OCI-LY3 (cell line): ENCODE data around the gene ATG2A.

Experiments used
- H2AFZ ChIP-seq: fragments of 200-600, 300-600 bp; shearing (Covaris generic); 2 replicates; pipeline ENCODE4 v1.6.0; 2014; ENCODE audit warnings: antibody characterized with exemption, low read depth, low read length
- H3K27ac ChIP-seq: fragments of 200-600, 300-600 bp; sonication (generic); 2 replicates; pipeline ENCODE4 v1.5.1; 2014; ENCODE audit warnings: mild to moderate bottlenecking, low read length, moderate library complexity, mixed read lengths
- H3K27me3 ChIP-seq: fragments of 200-600, 300-600 bp; sonication (generic); 2 replicates; pipeline ENCODE4 v1.6.1; 2014; ENCODE audit warnings: low read depth, low read length, mixed read lengths
- H3K36me3 ChIP-seq: fragments of 200-600, 300-600 bp; sonication (generic); replicated peaks from 2 replicates; pipeline ENCODE3; 2014; ENCODE audit warnings: low read depth, low read length, mixed read lengths
- H3K4me1 ChIP-seq: fragments of 300-600, 200-600 bp; sonication (generic); 2 replicates; pipeline ENCODE4 v1.6.1; 2014; ENCODE audit warnings: low read length, mixed read lengths
- H3K4me2 ChIP-seq: fragments of 200-600, 300-600 bp; sonication (generic); 2 replicates; pipeline ENCODE4 v1.6.1; 2014; ENCODE audit warnings: low read length, mixed read lengths
- H3K4me3 ChIP-seq: fragments of 300-600, 200-600 bp; sonication (generic); 2 replicates; pipeline ENCODE4 v1.5.1; 2014; ENCODE audit warnings: antibody characterized with exemption, mild to moderate bottlenecking, low read length, moderate library complexity
- H3K79me2 ChIP-seq: fragments of 300-600, 200-600 bp; shearing (Covaris generic); 2 replicates; pipeline ENCODE4 v1.6.1; 2014; ENCODE audit warnings: mild to moderate bottlenecking, low read length, mixed read lengths
- H3K9ac ChIP-seq: fragments of 300-600, 200-600 bp; shearing (Covaris generic); 2 replicates; pipeline ENCODE4 v1.6.0; 2014; ENCODE audit warnings: mild to moderate bottlenecking, low read length, moderate library complexity
- H3K9me3 ChIP-seq: fragments of 200-600, 300-600 bp; shearing (Covaris generic); 2 replicates; pipeline ENCODE4 v1.6.1; 2014; ENCODE audit warnings: low read length, mixed read lengths; ENCODE audit not compliant: insufficient read depth
- H4K20me1 ChIP-seq: fragments of 200-600, 300-600 bp; sonication (generic); 2 replicates; pipeline ENCODE4 v1.6.1; 2016; ENCODE audit warnings: low read length, mixed read lengths; ENCODE audit not compliant: insufficient read depth
- EZH2phosphoT487 ChIP-seq: fragments of 200-600 bp; shearing (Covaris generic); IDR thresholded peaks from 2 replicates; pipeline ENCODE4 v1.6.1; 2018; ENCODE audit warnings: antibody characterized with exemption, mixed run types, low read depth
- TF ChIP-seq, protein P1 (sequence below): fragments of 200-600, 300-600 bp; sonication (generic); IDR thresholded peaks from 2 replicates; pipeline ENCODE4 v1.5.1; 2014; ENCODE audit warnings: antibody characterized with exemption, low read length, low read depth

The ATG2A gene

DNA sequence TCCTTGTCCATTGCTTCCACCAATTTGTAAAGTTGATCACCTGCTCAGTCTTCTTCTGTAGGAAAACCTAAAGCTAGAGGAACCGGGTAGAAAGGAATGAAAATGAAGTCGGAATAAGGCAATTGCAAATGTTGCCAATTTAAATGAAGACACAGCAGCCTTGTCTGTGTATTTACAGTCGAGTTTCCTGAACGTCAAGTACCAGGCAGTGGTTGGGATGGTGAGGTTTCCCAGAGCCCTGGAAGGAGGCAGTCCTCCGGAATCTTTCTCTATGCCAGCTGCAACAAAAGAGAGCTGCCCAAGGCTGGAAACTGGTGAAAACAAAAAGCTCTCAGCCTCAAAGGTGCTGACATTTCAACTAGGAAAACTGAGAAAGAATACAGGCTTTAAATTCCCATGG, 37.2 kb upstream of the ATG2A start:
- Histone ChIP-seq H3K9ac (no peak overlapping the region), H3K27ac (no peak overlapping the region), H3K4me1 (no peaks in the 10 kb centered on the region), H3K9me3 (no peaks in the 10 kb centered on the region), H3K27me3 (peaks cover 32% of the 10 kb centered on the region), H2AFZ (no peak overlapping the region), H4K20me1 (no peaks in the 10 kb centered on the region), H3K36me3 (no peaks in the 10 kb centered on the region), H3K4me2 (no peak overlapping the region), H3K4me3 (no peak overlapping the region), H3K79me2 (no peaks in the 10 kb centered on the region)
- no peak for TF ChIP-seq EZH2phosphoT487
- TF ChIP-seq, protein P1, sequence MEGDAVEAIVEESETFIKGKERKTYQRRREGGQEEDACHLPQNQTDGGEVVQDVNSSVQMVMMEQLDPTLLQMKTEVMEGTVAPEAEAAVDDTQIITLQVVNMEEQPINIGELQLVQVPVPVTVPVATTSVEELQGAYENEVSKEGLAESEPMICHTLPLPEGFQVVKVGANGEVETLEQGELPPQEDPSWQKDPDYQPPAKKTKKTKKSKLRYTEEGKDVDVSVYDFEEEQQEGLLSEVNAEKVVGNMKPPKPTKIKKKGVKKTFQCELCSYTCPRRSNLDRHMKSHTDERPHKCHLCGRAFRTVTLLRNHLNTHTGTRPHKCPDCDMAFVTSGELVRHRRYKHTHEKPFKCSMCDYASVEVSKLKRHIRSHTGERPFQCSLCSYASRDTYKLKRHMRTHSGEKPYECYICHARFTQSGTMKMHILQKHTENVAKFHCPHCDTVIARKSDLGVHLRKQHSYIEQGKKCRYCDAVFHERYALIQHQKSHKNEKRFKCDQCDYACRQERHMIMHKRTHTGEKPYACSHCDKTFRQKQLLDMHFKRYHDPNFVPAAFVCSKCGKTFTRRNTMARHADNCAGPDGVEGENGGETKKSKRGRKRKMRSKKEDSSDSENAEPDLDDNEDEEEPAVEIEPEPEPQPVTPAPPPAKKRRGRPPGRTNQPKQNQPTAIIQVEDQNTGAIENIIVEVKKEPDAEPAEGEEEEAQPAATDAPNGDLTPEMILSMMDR = no peak

DNA sequence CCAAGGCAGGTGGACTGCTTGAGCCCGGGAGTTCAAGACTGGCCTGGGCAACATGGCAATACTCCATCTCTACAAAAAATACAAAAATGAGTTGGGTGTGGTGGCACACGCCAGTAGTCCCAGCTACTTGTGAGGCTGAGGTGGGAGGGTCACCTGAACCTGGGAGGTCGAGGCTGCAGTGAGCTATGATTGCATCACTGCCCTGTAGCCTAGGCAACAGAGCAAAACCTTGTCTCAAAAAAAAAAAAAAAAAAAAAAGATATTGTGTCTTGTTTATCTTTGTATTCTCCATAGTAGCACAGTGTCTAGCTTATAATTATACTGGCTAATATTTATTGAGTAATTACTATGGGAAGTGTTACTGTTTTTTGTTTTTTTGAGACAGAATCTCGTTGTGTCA, 34.5 kb upstream of the ATG2A start:
- no peaks in the 10 kb centered on the region for H3K4me1 ChIP-seq
- peaks cover 34% of the 10 kb centered on the region for H3K27me3 ChIP-seq
- H3K79me2 ChIP-seq = no peaks in the 10 kb centered on the region
- H3K9ac ChIP-seq = no peak overlapping the region
- no peak overlapping the region for H3K4me3 ChIP-seq
- no peaks in the 10 kb centered on the region for H4K20me1 ChIP-seq
- H3K4me2 ChIP-seq = no peak overlapping the region
- H3K27ac ChIP-seq = no peak overlapping the region
- H3K9me3 ChIP-seq = no peaks in the 10 kb centered on the region
- H2AFZ ChIP-seq = no peak overlapping the region
- H3K36me3 ChIP-seq = no peaks in the 10 kb centered on the region
- no peak for TF ChIP-seq EZH2phosphoT487
- TF ChIP-seq, protein P1 = no peak

DNA sequence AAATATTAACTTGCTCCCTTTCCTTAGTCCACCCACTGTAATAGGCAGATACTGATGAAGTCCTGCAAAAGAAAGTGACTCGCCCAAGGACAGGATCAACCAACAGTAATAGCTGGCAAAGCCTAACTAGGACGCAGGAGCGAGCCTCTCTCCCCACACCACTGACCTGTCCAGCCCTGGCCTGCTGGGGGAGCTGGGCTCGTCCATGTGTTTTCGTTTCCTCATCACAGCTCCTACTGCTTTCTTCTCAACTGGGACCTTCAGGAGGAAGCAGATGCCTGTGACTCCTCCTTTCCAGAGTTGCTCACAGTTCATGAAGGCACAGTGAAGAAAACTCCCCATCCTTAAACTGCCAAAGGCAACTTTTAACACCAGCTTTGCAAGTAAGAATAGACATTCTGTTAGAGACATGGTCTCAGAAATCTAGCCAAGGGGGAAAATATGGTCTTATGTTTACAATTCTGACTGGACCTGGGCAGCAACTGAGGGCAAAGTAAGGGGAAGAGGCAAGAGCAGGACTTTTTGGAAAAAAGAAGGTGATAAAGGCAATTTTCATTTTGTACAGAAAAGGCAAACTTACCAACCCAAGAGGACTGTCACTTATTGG, 30.3 kb upstream of the ATG2A start:
- Histone ChIP-seq H3K79me2 (no peaks in the 10 kb centered on the region), H3K9me3 (no peaks in the 10 kb centered on the region), H2AFZ (no peak overlapping the region), H3K36me3 (no peaks in the 10 kb centered on the region), H3K27me3 (peaks cover 33% of the 10 kb centered on the region), H3K27ac (no peak overlapping the region), H3K4me3 (no peak overlapping the region), H3K9ac (no peak overlapping the region), H4K20me1 (no peaks in the 10 kb centered on the region), H3K4me2 (no peak overlapping the region), H3K4me1 (no peaks in the 10 kb centered on the region)
- TF ChIP-seq EZH2phosphoT487 = no peak
- TF ChIP-seq, protein P1 = no peak

DNA sequence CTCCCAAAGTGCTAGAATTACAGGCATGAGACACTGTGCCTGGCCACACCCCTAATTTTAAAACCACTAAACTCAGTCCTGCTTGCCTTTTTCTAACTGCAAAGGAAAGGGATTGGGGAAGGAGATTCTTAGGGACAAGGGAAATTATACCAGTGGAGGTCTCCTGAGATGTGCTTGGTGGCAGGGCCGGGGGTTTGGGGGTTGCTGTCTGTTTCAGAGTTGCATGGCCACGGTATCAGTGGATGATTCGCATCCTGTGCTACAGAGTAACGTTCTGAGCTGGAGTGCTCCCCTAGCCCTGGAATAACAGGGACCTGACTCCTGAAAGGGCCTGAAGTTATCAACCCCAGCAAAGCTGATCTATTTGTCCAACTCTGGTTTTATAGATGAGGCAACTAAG, 19.5 kb upstream of the ATG2A start:
- no peak overlapping the region for H2AFZ ChIP-seq

More for the DNA sequence above, 19.5 kb upstream of the ATG2A start:
- Histone ChIP-seq H3K4me2 (no peak overlapping the region), H4K20me1 (no peaks in the 10 kb centered on the region), H3K27me3 (peaks cover 9% of the 10 kb centered on the region; the same call in 1 of the 2 replicates), H3K4me3 (no peak overlapping the region), H3K36me3 (peaks cover 9% of the 10 kb centered on the region), H3K27ac (no peak overlapping the region), H3K79me2 (no peaks in the 10 kb centered on the region), H3K9me3 (no peaks in the 10 kb centered on the region), H3K4me1 (no peaks in the 10 kb centered on the region), H3K9ac (no peak overlapping the region)
- no peak for TF ChIP-seq EZH2phosphoT487
- TF ChIP-seq, protein P1 = no peak
